Activated naive CD4-positive, alpha-beta T cell treated with Interleukin-2 at 50 U/mL for 16 hours (primary cell): ENCODE data around the gene TMEM74B.
A peak's percentile ranks its signal among the peaks of the same experiment; 100 is the strongest.
"Not testable (repeated sequence)": the region's sequence is repeated elsewhere in the genome, so short reads cannot be mapped to it uniquely, and the experiment has no call there.

Source experiments
- DNase-seq: peaks from one replicate; pipeline ENCODE4 v3.0.0-alpha.2; 2020

Gene TMEM74B

DNA sequence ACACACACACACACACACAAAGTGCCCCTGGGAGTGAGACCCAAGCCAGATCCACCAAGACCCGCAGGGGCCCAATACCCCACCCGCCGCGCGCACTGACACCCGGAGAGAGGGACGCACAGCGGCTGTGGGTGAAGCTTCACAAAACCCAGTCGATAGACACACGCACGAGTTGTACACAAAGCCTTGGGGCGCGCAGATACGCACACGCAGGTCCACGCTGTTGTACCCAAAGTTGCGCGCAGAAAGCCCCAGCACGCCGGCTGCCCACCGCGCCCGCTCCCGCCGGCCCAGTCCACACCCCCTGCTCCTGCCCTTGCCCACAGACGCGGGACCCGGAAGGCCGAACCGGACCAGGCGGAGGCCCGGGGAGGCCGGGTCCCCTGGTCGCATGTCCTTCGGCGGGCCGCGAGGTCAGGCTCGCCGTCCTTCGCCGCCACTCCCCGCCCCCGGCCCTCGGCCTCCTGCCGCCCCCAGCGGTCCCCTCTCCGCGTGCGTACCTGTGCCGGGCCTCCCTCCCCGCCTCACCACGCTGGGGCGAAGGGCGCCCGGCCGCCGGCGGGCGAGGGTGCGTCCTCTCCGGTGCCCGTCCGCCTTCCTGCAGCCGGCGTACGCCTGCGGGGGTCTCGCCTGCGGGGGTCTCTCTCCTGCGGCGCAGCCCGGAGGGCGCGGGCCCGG is at the start of gene TMEM74B:
Gene TMEM74B (minus strand): TSS at position 344 of the 678 bp plus-strand sequence. CDS start 1,180 bp downstream, outside the sequence.
- DNase-seq, result no peak

DNA sequence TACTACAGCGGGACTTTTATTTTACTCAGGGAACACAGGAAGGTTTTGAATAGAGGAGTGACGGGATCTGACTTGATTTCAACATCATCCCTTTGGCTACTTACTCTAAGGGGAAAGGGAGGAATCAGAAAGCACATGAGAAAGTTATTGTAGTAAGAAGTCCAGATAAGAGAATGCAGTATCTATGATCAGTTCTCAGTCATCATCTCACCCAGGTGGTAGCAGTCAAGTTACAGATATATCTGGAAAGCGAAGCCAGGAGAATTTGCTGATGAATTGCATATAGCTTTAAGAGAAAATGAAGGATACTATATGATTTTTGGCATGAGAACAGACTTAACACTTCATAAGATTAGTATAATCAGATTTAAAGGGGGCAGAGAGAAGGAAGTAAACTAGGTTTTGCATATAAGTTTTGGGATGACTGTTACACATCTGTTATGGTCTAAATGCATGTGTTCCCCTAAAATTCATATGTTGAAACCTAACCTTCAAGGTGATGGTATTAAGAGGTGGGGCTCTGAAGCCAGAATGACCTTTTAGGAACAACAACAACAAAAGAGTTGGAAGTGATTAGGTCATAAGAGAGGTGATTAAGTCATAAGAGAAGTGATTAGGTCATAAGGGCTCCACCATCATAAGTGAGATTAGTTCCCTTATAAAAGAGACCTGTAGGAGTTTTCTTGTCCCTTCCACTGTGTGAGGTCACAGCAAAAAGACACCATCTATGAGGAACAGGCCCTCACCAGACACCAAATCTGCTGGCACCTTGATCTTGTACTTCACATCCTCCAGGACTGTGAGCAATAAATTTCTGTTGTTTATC is 47.7 kb upstream of the TMEM74B start:
- no peak for DNase-seq

DNA sequence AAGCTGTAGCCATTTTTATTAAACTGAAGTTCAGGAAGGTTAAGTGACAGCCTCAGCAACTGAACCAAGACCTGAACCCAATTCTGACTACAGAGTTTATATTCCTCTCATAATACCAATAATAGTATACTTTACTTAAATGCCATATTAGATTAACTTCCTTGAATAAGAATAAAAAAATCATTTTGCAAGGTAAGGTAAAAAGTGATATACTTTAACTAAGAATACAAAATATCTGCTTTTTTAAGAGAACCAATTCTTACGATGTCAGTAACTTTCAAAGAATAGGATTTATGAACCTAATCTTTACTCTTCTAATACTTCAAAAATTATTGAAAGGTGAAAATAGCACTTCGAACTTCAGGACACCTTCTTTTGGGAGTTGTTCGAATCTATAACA is 44.8 kb upstream of the TMEM74B start:
- DNase-seq, result no peak

DNA sequence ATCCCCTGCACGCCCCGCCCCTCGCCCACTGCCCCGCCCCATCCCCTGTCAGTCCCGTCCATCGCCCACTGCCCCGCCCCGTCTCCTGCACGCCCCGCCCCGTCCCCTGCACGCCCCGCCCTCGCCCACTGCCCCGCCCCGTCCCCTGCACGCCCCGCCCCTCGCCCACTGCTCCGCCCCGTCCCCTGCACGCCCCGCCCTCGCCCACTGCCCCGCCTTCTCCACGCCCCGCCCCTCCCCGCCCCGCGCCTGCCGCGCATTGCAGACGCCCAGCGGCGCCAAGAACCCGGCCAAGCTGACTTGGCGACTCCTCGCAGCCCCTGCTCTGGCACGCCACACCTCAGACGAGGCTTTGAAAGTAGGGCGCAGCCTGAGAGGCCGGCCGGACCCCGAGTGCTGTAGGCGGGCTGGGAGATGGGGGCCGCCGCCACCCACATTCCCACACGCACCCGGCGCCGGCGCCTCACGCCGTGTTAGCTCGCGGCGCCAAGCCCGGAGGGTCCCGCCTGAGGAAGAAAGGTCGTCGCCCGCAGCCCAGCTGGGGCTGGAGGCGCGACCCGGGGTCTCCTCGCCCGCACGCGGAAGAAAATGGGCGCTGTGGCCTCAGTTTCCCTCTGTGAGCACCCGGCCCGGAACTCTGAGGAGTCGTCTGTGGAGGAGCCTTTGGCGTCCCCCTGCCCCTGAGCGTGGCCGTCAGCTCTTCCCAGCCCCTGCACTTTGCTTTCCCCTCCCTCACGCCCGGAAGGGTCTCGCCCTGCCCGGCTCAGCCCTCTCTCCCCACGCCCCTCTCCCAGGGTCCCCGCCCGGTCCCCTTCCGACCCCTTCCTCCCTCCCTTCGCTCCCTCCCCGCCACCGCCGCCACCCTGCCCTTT is 41.2 kb upstream of the TMEM74B start, which contains the start of gene RAD21L1:
Gene RAD21L1 (plus strand): TSS at position 262 of the 872 bp plus-strand sequence. CDS start 2,410 bp downstream, outside the sequence.
- DNase-seq, result peak; percentile 71

GRCh38 chr20:1225263-1225782 is 40.5 kb upstream of the TMEM74B start:
- DNase-seq, result no peak

GRCh38 chr20:1224205-1224890 is 39.6 kb upstream of the TMEM74B start:
- no peak for DNase-seq

DNA sequence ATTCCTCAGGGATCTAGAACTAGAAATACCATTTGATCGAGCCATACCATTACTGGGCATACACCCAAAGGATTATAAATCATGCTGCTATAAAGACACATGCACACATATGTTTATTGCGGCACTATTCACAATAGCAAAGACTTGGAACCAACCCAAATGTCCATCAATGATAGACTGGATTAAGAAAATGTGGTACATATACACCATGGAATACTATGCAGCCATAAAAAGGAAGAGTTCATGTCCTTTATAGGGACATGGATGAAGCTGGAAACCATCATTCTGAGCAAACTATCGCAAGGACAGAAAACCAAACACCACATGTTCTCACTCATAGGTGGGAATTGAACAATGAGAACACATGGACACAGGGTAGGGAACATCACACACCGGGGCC is 38.0 kb upstream of the TMEM74B start:
- DNase-seq, result not testable (repeated sequence)

GRCh38 chr20:1216527-1217427 is 32.0 kb upstream of the TMEM74B start:
- not testable (repeated sequence) for DNase-seq

- DNase-seq, result peak; percentile 64
Measured at GRCh38 chr20:1215386-1216170, 30.8 kb upstream of the TMEM74B start.

DNA sequence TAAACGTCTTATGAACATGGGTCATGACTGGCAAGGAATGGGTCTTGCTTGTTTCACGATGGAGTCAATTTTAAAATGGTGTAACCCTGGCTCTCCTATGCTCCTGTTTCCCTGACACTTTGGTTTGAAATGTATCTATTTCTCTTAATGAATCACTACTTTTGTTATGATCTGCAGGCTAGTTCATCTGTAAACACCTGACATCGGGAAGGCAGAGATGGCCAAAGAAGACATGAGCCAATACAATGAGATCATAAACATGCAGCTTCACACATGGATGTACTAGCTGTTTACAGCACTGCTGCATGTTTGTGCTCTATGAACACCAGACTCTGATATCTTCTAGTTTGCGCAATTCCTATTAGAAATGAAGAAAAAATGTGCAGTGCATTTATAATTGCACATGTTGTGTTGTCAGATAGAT is 30.1 kb upstream of the TMEM74B start:
- no peak for DNase-seq

- DNase-seq, result peak; percentile 67
Measured at GRCh38 chr20:1212607-1213396, 28.0 kb upstream of the TMEM74B start.

DNA sequence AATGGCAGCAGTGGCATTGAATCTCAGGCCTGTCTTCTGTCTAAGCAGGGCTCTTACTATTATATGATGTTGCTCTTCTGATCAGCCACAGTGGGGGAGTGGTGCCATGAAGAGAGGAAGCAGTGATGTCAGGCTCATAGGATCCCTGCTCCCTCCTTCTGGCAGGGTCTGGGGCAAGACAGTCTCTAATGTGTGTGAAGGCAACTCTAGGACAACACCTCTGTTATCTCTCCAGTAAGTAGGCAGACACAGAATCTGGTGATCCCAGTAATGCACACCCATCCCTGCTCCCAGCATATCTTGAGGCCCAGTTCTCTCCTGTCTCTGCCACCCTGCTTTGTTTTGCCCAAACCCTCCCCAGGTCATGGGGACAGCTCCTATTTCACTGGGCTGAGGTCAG is 27.2 kb upstream of the TMEM74B start:
- no peak for DNase-seq

DNA sequence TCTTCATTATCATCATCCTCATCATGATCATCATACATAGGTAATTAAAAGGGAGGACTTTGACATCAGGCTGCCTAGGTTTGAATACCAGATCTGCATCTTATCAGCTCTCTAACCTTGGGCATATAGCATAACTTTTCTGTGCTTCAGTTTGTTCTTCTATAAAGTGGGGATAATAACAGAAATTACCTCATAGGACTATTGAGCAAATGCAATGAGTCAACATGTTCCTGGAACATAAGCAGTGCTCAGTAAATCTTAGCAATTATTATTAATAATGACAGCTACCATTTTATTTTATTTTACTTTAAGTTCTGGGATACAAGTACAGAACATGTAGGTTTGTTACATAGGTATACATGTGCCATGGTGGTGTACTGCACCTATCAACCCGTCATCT is 25.7 kb upstream of the TMEM74B start:
- DNase-seq, result no peak

DNA sequence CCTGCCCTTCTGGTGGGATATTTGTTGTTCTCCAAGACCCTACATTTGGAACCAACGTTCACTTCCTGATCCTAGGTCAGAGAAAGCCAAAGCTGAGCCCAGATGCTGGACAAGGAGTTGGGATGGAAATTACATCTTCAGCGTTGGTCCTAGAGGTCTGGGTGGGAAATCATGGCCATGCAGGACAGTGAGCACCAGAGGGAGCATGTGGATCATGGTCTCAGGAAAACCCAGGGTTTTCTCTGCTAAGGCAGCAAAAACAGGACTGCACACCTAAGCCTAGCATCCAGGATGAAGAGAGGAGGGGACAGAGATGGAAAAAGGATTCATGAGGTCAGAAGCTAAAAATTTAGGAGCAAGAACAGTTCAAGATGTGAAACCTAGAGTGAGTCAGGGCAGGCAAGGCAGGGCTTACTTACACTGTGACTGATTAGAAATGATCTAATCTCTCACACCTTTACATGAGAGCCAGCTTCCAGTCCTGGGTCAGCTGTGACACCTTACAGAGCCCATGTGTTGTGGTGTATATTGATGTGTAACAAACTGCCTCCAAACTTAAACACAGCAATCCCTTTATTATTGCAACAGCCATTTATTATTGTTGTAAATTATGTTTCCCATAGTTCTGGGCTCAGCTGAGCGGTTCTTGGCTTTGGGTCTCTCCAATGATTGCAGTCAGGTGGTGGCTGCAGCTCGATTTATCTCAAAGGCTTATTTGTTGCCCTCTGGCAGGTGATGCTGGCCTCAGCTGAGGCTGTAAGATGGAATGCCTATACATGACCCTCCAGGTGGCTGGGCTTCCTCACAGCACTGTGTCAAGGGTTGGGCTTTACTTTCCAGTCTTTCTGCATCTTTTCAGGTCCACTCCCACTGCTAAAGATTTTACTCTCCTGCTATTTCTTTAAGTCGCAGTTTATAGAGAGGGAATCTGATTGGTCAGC is 24.9 kb upstream of the TMEM74B start:
- DNase-seq, result no peak

DNA sequence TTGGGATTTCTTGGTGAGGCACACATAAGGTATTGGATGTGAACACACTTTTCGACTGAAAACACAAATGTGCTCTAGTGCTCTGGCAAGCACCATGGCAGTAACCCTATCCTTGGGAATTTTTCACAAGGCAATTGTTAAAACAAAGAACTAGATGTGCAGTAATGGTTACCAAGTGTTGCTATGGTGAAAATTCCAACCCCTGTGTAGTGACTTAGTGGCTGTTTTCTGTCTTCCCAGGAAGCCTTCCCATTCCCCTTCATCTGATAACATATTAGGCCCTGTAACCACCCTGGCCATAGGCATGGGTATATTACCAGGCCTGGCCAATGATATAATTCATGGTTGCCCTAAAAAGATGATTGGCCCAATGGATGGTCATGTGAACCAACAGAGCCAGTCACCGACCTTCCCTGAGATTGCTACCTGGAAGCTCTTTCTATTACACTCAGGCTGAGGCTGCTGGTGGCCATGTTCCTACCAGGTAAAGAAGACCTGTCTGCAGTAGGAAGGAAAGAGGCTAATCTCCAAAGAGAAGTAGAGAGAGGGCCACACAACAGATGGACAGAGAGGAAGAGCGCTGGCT is 22.6 kb upstream of the TMEM74B start:
- no peak for DNase-seq

DNA sequence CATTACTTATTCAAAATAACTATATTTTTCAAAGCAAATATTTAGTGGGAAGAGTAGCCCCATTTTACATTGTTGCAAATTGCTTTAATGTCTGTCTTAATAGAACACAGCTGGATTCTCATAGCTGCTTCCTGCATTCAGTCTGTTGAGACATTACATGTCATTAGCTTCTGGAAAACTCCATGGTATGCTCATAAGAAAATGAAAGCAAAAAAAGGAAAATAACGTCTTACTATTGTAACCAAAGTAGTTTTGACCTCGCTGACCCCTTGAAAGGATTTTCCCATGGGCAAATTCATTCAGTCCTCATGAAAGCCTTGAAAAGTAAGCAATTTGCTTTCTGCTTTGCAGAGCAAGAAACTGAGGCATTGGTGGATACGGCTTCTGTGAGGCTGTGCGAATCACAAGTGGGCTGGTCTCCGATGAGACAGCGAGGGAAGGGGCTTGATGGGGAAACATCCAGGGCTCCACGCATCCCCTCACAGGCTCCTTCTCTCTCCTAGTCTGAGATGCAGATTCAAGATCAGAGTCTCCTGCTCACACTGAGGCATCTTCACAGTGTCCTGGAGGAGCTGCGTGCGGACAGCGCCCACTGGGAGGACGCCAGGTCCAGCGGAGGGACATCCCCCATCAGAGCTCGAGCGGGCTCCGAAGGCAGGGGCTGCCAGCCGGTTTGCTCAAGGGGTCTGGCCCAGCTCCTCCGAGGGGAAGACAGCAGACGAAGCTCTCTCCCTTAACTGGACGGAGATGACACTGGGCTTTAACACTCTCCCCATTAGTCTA is 21.8 kb upstream of the TMEM74B start:
- no peak for DNase-seq

DNA sequence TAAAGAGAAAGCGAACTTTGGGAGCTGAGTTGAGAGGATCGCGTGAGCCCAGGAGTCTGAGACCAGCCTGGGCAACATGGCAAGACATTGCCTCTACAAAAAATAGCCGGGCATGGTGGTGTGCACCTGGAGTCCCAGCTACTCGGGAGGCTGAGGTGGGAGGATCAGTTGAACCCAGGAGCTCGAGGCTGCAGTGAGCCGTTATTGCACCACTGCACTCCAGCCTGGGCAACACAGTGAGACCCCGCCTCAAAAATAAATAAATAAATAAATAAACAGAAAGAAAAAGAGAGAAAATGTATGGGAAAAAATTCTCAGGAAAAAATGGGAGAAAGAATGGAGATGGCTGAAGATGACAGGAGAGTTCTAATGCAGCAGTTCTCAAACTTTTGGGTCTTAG is 21.0 kb upstream of the TMEM74B start:
- DNase-seq, result no peak
